Transverse colon (tissue), 4 donors: ENCODE results near the gene AGBL4. TPM values are rescaled to one million over a fixed set of nuclear protein-coding genes. Genes with fewer than 3 reads are reported as not detected.

ENCODE experiments used
- DNase-seq: peaks from one replicate; pipeline ENCODE4 v3.0.0-alpha.2; 2019
- H3K27ac ChIP-seq, 4 donors: fragments of 200-600 bp; sonication (generic); 2 replicates each; pipeline ENCODE4 v1.5.1; 2016 to 2018; ENCODE audit warnings: inconsistent platforms in 4 of 4
- H3K27me3 ChIP-seq: fragments of 200-600 bp; sonication (generic); 2 replicates; pipeline ENCODE4 v1.5.1; 2017; ENCODE audit warnings: inconsistent platforms
- H3K36me3 ChIP-seq, 4 donors: fragments of 200-600 bp; sonication (generic); 2 replicates each; pipeline ENCODE4 v1.5.1; 2017 to 2019; ENCODE audit warnings: inconsistent platforms in 4 of 4
- H3K4me1 ChIP-seq, 4 donors: fragments of 200-600 bp; sonication (generic); 2 replicates each; pipeline ENCODE4 v1.5.1; 2017 to 2020; ENCODE audit warnings: inconsistent platforms in 4 of 4
- H3K4me3 ChIP-seq, 4 donors: fragments of 200-600 bp; sonication (generic); 1 replicate in 1 of 4; 2 replicates in 3 of 4; pipeline versions ENCODE4 v1.5.1 to v1.6.1; 2017 to 2019; ENCODE audit warnings: inconsistent platforms in 4 of 4
- H3K9me3 ChIP-seq, 2 donors: fragments of 200-600 bp; sonication (generic); 2 replicates each; pipeline ENCODE4 v1.5.1; 2017 to 2019; ENCODE audit warnings: inconsistent platforms in 2 of 2
- CTCF ChIP-seq, 5 experiments: fragments of 200-600 bp in 3 of 5; fragments of 450-650 bp in 2 of 5; sonication (generic) in 3 of 5; IDR thresholded peaks; 1 replicate in 2 of 5; 2 replicates in 3 of 5; pipeline ENCODE4 v1.5.1; 2016 to 2017; ENCODE audit warnings: antibody characterized with exemption in 5 of 5, inconsistent platforms in 3 of 5, mild to moderate bottlenecking in 2 of 5, moderate library complexity in 1 of 5
- EP300 ChIP-seq: sonication (generic); formaldehyde crosslinking; IDR thresholded peaks from one replicate; pipeline ENCODE4 v1.6.1; 2017; ENCODE audit warnings: antibody characterized with exemption, low read depth
- POLR2A ChIP-seq: fragments of 450-650 bp; IDR thresholded peaks from one replicate; pipeline ENCODE4 v1.6.1; 2016; ENCODE audit warnings: antibody characterized with exemption, mild to moderate bottlenecking, moderate library complexity
- POLR2AphosphoS5 ChIP-seq, 3 donors: sonication (generic); formaldehyde crosslinking; IDR thresholded peaks; one replicate each; pipeline ENCODE4 v1.6.1; 2016; ENCODE audit warnings: antibody characterized with exemption in 3 of 3
- WGBS, 2 donors: methylation state at CpG; one replicate each; pipeline ENCODE4 v1.1.5; 2018; ENCODE audit warnings: low coverage in 1 of 2; 5-methylcytosine and 5-hydroxymethylcytosine counted together
- in situ Hi-C, 4 donors: fragments of 200-750 bp; cut with MboI; loops; one replicate each; pipeline versions ENCODE4 v1.15.0 to v1.15.1; 2017; ENCODE audit warnings: low sequenced_read_pairs in 3 of 4, low pct_ligation_motif_present in 1 of 4, low pct_unique_long_range_greater_than_20kb in 1 of 4
- intact Hi-C: fragments of 100-400 bp; cut with DNase I; formaldehyde crosslinking; loops from one replicate; pipeline ENCODE4 v1.15.1; 2023; ENCODE audit warnings: low total_unique reads
- total RNA-seq, 4 donors: library from RNA; depleted of rRNA; stranded (reverse); fragments of >200 nt; gene quantifications; one replicate each; pipeline ENCODE4 v1.1.0, GENCODE V29; 2016

AGBL4 gene
- total RNA-seq, 4 donors from 2014 or later: 0.82 TPM; not detected in 3

- no peak overlapping the region for H3K4me3 ChIP-seq
- in situ Hi-C loops (no loop called here), intact Hi-C loops (no loop called here)
- no peaks in the 10 kb centered on the region for H3K4me1 ChIP-seq
- TF ChIP-seq EP300 (no peak), POLR2A (no peak), POLR2AphosphoS5 (IDR thresholded peaks at IDR 0.05) (no peak), CTCF (IDR thresholded peaks at IDR 0.05) (no peak)
- DNase-seq: no peak
- H3K36me3 ChIP-seq: no peaks in the 10 kb centered on the region
- no peak overlapping the region for H3K27ac ChIP-seq
- no peaks in the 10 kb centered on the region for H3K9me3 ChIP-seq
- 86 to 93% methylated on average over 2 of the region's 2 CpGs for WGBS, 2 donors
- no peaks in the 10 kb centered on the region for H3K27me3 ChIP-seq
Observed at GRCh38 chr1:48744032-48744431, 1279.7 kb downstream of the AGBL4 start.

GRCh38 chr1:48743480-48743879 is 1280.3 kb downstream of the AGBL4 start:
- in situ Hi-C loops: no loop called here

GRCh38 chr1:48741380-48741779 is 1282.4 kb downstream of the AGBL4 start:
- Histone ChIP-seq H3K4me1 (no peaks in the 10 kb centered on the region), H3K9me3 (no peaks in the 10 kb centered on the region), H3K27me3 (no peaks in the 10 kb centered on the region), H3K4me3 (no peak overlapping the region), H3K36me3 (no peaks in the 10 kb centered on the region), H3K27ac (no peak overlapping the region)
- DNase-seq: no peak
- TF ChIP-seq POLR2A (no peak), EP300 (no peak), POLR2AphosphoS5 (IDR thresholded peaks at IDR 0.05) (no peak), CTCF (IDR thresholded peaks at IDR 0.05) (no peak)
- intact Hi-C loops: no loop called here
- WGBS, 2 donors: 78 to 90% methylated on average over 4 to 7 of the region's 7 CpGs
- in situ Hi-C loops: no loop called here

More at GRCh38 chr1:48743480-48743879, 1280.3 kb downstream of the AGBL4 start:
- DNase-seq: no peak
- TF ChIP-seq EP300: no peak
- no peak for TF ChIP-seq POLR2A
- TF ChIP-seq POLR2AphosphoS5 (IDR thresholded peaks at IDR 0.05): no peak
- TF ChIP-seq CTCF (IDR thresholded peaks at IDR 0.05): no peak
- Histone ChIP-seq H3K27ac (no peak overlapping the region), H3K27me3 (no peaks in the 10 kb centered on the region), H3K4me3 (no peak overlapping the region), H3K9me3 (no peaks in the 10 kb centered on the region), H3K4me1 (no peaks in the 10 kb centered on the region), H3K36me3 (no peaks in the 10 kb centered on the region)
- intact Hi-C loops: no loop called here

- H3K4me1 ChIP-seq: no peaks in the 10 kb centered on the region
- H3K27ac ChIP-seq: no peak overlapping the region
- 65 to 82% methylated on average over 3 of the region's 3 CpGs for WGBS, 2 donors
- no peaks in the 10 kb centered on the region for H3K9me3 ChIP-seq
- in situ Hi-C loops: no loop called here
- no peaks in the 10 kb centered on the region for H3K27me3 ChIP-seq
- intact Hi-C loops: no loop called here
- H3K36me3 ChIP-seq: no peaks in the 10 kb centered on the region
- H3K4me3 ChIP-seq: no peak overlapping the region
- no peak for DNase-seq
- TF ChIP-seq CTCF (IDR thresholded peaks at IDR 0.05) (no peak), POLR2AphosphoS5 (IDR thresholded peaks at IDR 0.05) (no peak), POLR2A (no peak), EP300 (no peak)
Observed at GRCh38 chr1:48740621-48741020, 1283.1 kb downstream of the AGBL4 start.
